Neural progenitor cell (in vitro differentiated cells): ENCODE data around the gene PDK3.

Experiments
- CTCF ChIP-seq: fragments of 200-600 bp; sonication (generic); IDR thresholded peaks from 2 replicates; pipeline ENCODE4 v1.5.1; 2017; ENCODE audit warnings: antibody characterized with exemption, mild to moderate bottlenecking
- EZH2 ChIP-seq: fragments of 200-600 bp; sonication (generic); IDR thresholded peaks from 2 replicates; pipeline ENCODE4 v1.6.1; 2017; ENCODE audit warnings: antibody characterized with exemption, mild to moderate bottlenecking, moderate library complexity
- EZH2phosphoT487 ChIP-seq: fragments of 200-600 bp; sonication (generic); IDR thresholded peaks from 2 replicates; pipeline ENCODE4 v1.6.1; 2017; ENCODE audit warnings: antibody characterized with exemption

DNA sequence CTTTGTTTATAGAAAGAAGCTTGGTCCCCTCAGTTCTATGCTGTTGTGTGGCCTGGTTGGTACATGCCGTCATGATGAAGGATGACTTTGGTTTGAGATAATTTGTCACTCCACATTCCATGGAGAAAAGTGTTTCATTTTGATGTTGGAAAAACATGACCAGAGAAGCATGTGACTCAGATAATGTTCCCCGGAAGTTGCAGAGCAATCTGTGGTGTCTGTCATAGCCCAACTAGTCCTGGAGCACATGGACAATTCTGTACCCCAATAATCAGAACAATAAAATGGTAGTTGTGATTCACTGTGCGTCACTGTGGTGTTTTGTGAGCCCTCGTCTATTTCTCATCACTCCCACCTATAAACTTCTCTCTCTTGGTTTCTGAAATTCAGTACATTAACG, 85.1 kb downstream of the PDK3 start:
- no peak for TF ChIP-seq EZH2
- no peak for TF ChIP-seq CTCF
- TF ChIP-seq EZH2phosphoT487 = no peak
